ELF-1 (cell line): ENCODE measurements around the gene ITGA4.
A peak's percentile ranks its signal among the peaks of the same experiment; 100 is the strongest.
"Not testable (repeated sequence)": the region's sequence is repeated elsewhere in the genome, so short reads cannot be mapped to it uniquely, and the experiment has no call there.

ENCODE experiments used
- DNase-seq: peaks from one replicate; pipeline ENCODE4 v3.0.0-alpha.2; 2016; ENCODE audit warnings: low read depth, low spot score

ITGA4 gene

GRCh38 chr2:181457121-181457740 is at the start of gene ITGA4:
Gene ITGA4 (plus strand): TSS chr2:181457386. CDS start chr2:181457655, 269 bp downstream.
- DNase-seq, result peak; percentile 76

DNA sequence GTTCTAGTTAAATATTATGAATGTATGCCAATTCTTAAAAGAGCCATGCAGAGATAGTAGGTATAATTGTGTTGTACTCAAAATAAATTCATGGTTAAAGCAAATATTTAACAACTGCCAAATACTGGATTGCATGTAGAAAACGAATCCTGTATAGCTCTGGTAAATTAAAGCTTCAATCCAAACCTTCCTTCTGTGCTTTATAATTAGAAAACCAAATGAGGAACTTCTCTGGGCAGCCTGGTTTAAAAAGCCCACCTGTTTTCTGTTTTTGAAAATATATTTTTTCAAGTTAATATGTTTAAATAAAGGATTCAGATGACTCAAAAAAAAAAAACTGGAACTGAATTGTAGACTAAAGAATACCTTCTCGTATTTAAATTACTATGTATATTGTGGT is 48.3 kb upstream of the ITGA4 start:
- DNase-seq, result no peak

GRCh38 chr2:181411105-181411849 is 45.9 kb upstream of the ITGA4 start:
- peak; percentile 84 for DNase-seq

DNA sequence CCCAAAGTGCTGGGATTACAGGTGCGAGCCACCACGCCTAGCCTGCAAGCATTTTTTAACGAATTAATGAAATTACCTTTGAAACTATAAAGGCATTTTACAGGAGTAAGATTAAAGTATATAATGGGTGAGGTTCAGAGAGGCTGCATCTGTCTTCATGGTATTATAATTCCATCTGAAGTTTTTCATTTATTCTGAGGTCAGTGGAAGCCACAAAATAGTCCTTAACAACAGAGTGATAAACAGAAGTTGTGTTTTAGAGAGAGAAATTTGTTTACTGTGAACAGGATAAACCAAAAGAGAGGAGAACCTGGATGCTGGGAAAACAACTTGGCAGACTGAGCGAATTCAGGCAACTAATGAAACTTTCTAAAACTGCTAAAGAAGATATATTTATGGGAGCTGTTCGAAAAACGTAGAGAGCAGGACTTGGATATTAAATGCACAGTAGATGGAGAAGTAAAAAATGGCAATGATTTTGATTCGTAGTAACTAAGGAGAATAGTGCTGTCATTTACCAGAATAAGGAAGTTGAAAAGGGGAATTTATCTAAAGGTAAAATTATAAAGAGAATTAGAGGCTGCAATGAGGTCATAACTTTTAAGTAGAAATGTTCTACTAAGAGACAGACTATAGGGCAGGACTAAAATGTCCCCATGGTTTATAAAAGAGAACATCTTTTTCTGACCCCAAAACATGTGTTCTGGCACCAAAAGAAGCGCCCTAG is 37.9 kb upstream of the ITGA4 start:
- no peak for DNase-seq

- DNase-seq, result no peak
Observed at GRCh38 chr2:181420259-181421130, 36.7 kb upstream of the ITGA4 start.

DNA sequence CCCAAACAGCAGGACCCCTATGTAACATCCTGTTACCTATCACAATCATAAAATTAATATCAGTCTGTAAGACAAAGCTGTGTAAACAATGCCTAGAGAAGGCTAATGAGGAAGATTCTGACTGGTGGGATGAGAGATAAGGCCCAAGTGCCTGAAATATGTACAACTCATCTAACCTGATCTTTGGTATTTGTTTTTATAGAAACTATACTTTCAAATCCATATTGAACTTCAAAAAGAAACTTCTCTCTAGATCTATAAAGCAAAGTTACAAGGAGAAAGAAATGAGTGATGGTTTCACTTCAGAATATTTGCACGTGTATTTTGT is 36.1 kb upstream of the ITGA4 start:
- DNase-seq, result no peak

GRCh38 chr2:181421464-181421863 is 35.7 kb upstream of the ITGA4 start:
- no peak for DNase-seq

- peak; percentile 5 for DNase-seq
Observed at GRCh38 chr2:181426672-181427071, 30.5 kb upstream of the ITGA4 start.

- no peak for DNase-seq
Observed at GRCh38 chr2:181430406-181431118, 26.6 kb upstream of the ITGA4 start.

DNA sequence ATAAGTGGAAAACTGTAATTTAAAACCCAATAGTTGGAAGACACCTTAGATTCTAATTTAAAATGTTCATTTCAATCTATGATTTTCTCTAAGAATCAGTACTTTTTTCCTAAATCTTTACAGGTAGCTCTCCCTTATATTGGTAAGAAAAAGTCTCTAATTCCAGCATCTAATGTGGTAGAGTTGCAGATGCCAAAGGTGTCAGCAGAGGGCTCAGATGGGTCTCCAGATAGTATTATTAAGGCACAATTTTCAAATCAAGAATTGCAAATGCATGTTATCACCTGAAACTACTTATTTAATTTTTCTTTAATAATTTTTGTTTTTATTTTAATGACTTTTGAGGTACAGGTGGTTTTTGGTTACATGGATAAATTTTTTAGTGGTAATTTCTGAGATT is 25.5 kb upstream of the ITGA4 start:
- no peak for DNase-seq

DNA sequence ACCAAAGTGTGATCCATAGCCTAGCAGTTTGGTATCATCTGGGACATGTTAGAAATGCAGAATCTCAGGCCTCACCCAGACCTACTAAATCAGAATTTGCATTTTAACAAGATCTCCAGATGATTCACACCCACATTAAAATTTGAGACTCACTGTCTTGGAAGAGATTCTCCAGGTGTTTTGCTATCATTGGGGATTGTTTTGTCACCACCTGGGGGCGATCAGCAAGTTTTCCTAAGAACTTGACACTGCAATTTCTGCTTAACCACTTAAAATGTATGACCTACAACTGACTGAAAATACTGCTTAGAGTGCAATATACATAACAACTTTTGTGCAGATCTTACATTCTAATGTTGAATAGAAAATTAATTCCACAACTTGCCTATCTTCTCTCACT is 18.9 kb upstream of the ITGA4 start:
- DNase-seq, result no peak

DNA sequence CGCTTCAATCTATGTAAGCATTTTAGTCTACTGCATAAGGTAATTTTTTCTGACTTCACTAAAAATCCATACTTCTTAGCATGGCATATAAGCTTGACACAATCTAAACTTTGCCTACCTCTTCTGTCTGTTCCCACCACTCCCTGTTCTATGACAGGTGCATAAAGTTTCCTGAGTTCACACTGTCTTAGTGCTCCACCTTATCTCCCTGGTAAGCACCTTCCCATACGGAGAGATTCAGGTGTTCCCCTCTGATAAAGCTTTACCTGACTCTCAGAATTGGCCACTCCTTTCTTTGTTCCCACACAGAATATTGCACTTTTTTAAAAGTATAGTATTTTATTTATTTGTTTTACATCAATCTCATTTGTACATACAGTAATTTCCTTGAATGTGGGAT is 16.8 kb upstream of the ITGA4 start:
- DNase-seq, result no peak

GRCh38 chr2:181440919-181441318 is 16.3 kb upstream of the ITGA4 start:
- DNase-seq, result no peak

DNA sequence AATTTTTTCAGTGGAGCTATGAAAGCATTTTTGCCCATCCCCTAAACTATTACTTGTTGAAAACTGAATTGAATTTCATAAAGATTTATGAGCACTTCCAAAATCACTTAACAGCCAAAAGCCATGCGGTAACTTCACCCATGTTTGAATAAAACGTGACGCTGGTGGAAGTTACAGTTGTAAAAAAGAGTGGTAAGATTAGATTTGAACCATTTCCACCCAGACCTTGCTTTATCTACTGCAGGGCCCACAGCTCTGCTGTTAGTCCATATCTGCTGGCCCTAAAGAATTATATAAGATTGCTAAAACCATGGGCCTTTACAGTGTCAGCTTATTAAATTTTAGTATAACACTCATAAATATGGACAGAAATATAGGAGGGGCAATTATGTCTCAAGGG is 15.5 kb upstream of the ITGA4 start:
- no peak for DNase-seq

GRCh38 chr2:181444654-181445053 is 12.5 kb upstream of the ITGA4 start:
- DNase-seq, result no peak

- DNase-seq, result no peak
Observed at GRCh38 chr2:181446985-181447384, 10.2 kb upstream of the ITGA4 start.

GRCh38 chr2:181449278-181449677 is 7.9 kb upstream of the ITGA4 start:
- DNase-seq, result not testable (repeated sequence)

- DNase-seq, result no peak
Observed at GRCh38 chr2:181454686-181455450, 2.3 kb upstream of the ITGA4 start.

DNA sequence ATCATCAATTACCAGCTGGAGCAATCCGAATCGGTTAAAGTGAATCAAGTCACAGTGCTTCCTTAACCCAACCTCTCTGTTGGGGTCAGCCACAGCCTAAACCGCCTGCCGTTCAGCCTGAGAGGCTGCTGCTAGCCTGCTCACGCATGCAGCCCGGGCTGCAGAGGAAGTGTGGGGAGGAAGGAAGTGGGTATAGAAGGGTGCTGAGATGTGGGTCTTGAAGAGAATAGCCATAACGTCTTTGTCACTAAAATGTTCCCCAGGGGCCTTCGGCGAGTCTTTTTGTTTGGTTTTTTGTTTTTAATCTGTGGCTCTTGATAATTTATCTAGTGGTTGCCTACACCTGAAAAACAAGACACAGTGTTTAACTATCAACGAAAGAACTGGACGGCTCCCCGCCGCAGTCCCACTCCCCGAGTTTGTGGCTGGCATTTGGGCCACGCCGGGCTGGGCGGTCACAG is 496 bp upstream of the ITGA4 start:
- DNase-seq, result no peak

GRCh38 chr2:181457741-181458425 is 697 bp downstream of the ITGA4 start:
- DNase-seq, result peak; percentile 18
